GM08714 (cell line): ENCODE data around the gene PDIA2.

ENCODE experiments used
- H3K4me3 ChIP-seq: fragments of 200-500 bp; sonication (Bioruptor generic); 2 replicates; pipeline ENCODE4 v1.5.1; 2014; ENCODE audit warnings: mild to moderate bottlenecking, low read length, inconsistent platforms
- ZNF274 ChIP-seq: IDR thresholded peaks from 2 replicates; pipeline ENCODE4 v1.6.1; 2012; ENCODE audit warnings: mild to moderate bottlenecking, low read depth, low read length

The PDIA2 gene

GRCh38 chr16:280991-281659, 1.8 kb upstream of the PDIA2 start:
- TF ChIP-seq ZNF274, result no peak
- no peak overlapping the region for H3K4me3 ChIP-seq

- no peak for TF ChIP-seq ZNF274
- no peak overlapping the region for H3K4me3 ChIP-seq
These were observed 1.2 kb upstream of the PDIA2 start for GRCh38 chr16:281660-282255.

- no peak overlapping the region for H3K4me3 ChIP-seq
- no peak for TF ChIP-seq ZNF274
These were observed 473 bp upstream of the PDIA2 start for GRCh38 chr16:282491-282890.

- no peak for TF ChIP-seq ZNF274
These were observed 1.5 kb downstream of the PDIA2 start for GRCh38 chr16:284204-285120.

GRCh38 chr16:285146-286055, 2.4 kb downstream of the PDIA2 start:
- no peak for TF ChIP-seq ZNF274

More at GRCh38 chr16:284204-285120, 1.5 kb downstream of the PDIA2 start:
- H3K4me3 ChIP-seq, result no peak overlapping the region

GRCh38 chr16:286491-287297, 3.7 kb downstream of the PDIA2 start:
- H3K4me3 ChIP-seq, result no peak overlapping the region
- no peak for TF ChIP-seq ZNF274

More at GRCh38 chr16:285146-286055, 2.4 kb downstream of the PDIA2 start:
- no peak overlapping the region for H3K4me3 ChIP-seq

- H3K4me3 ChIP-seq, result no peak overlapping the region
- TF ChIP-seq ZNF274, result no peak
These were observed 4.4 kb downstream of the PDIA2 start for GRCh38 chr16:287298-287811.

GRCh38 chr16:287981-288920, 5.3 kb downstream of the PDIA2 start:
- no peak overlapping the region for H3K4me3 ChIP-seq
- TF ChIP-seq ZNF274, result no peak

GRCh38 chr16:289395-289997, 6.5 kb downstream of the PDIA2 start:
- H3K4me3 ChIP-seq, result no peak overlapping the region
- no peak for TF ChIP-seq ZNF274

GRCh38 chr16:290015-290680, 7.2 kb downstream of the PDIA2 start:
- no peak overlapping the region for H3K4me3 ChIP-seq
- no peak for TF ChIP-seq ZNF274
